Measurements from ENCODE around the gene TRABD2A.
"Not testable (repeated sequence)": the region's sequence is repeated elsewhere in the genome, so short reads cannot be mapped to it uniquely, and the experiment has no call there.

The TRABD2A gene

DNA sequence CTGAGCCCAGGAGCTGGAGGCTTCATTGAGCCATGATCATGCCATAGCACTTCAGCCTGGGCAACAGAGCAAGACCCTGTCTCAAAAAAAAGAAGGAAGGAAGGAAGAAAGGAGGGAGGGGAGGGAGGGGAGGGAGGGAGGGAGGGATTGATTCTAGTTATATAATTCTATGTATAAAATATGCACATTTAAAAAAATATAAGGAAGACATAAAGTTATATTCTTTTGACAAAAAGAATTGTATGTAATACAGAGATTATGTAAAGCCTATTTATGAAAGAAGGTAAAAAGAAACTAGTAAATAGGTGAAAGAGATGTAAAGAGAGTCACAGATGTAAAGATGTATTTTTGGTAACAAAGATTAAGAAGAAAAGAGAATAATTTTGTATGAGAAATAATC is 42.1 kb upstream of the TRABD2A start:
- TF ChIP-seq, protein P1, sequence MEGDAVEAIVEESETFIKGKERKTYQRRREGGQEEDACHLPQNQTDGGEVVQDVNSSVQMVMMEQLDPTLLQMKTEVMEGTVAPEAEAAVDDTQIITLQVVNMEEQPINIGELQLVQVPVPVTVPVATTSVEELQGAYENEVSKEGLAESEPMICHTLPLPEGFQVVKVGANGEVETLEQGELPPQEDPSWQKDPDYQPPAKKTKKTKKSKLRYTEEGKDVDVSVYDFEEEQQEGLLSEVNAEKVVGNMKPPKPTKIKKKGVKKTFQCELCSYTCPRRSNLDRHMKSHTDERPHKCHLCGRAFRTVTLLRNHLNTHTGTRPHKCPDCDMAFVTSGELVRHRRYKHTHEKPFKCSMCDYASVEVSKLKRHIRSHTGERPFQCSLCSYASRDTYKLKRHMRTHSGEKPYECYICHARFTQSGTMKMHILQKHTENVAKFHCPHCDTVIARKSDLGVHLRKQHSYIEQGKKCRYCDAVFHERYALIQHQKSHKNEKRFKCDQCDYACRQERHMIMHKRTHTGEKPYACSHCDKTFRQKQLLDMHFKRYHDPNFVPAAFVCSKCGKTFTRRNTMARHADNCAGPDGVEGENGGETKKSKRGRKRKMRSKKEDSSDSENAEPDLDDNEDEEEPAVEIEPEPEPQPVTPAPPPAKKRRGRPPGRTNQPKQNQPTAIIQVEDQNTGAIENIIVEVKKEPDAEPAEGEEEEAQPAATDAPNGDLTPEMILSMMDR (IDR thresholded peaks at IDR 0.05; ENCODE audit: low read depth, low read length) = no peak
- no peak overlapping the region for H3K27ac ChIP-seq
- H3K27me3 ChIP-seq (ENCODE audit: insufficient read depth, low read depth, severe bottlenecking) = no peaks in the 10 kb centered on the region
- no peak overlapping the region for H3K4me3 ChIP-seq (ENCODE audit: low read depth, low read length)
- no peaks in the 10 kb centered on the region for H3K36me3 ChIP-seq
- no peak for DNase-seq
- no peaks in the 10 kb centered on the region for H3K9me3 ChIP-seq (ENCODE audit: severe bottlenecking)

DNA sequence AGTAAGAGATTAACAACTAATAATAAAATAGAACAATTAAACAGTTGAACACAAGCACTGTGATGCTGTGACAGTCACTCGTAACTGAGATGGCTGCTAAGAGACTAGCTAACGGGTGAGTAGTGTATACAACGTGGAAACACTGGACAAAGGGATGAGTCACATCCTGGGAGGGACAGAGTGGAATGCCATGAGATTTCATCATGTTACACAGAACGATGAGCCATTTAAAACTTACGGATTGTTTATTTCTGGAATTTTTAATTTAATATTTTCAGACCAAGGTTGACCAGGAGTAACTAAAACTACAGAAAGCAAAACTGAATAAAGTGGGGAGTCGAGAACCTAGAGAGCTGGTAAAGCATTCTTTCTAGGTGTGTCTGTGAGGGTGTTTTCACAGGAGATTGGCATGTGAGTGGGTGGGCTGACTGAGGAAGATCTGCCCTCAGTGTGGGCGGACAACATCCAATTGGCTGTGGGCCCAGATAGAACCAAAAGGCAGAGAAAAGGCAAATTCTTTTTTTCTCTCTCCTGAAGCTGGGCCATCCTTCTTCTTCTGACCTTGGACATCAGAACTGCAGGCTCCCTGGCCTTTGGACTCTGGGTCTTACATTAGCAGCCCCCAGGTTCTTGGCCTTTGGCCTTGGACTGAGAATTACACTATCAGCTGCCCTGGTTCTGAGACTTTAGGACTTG is 39.1 kb upstream of the TRABD2A start:
- no peak for DNase-seq
- no peaks in the 10 kb centered on the region for H3K9me3 ChIP-seq (ENCODE audit: severe bottlenecking)
- no peak overlapping the region for H3K27ac ChIP-seq
- H3K27me3 ChIP-seq (ENCODE audit: insufficient read depth, low read depth, severe bottlenecking) = no peaks in the 10 kb centered on the region
- TF ChIP-seq, protein P1 (IDR thresholded peaks at IDR 0.05; ENCODE audit: low read depth, low read length) = no peak
- H3K36me3 ChIP-seq = no peaks in the 10 kb centered on the region
- H3K4me3 ChIP-seq (ENCODE audit: low read depth, low read length) = no peak overlapping the region

DNA sequence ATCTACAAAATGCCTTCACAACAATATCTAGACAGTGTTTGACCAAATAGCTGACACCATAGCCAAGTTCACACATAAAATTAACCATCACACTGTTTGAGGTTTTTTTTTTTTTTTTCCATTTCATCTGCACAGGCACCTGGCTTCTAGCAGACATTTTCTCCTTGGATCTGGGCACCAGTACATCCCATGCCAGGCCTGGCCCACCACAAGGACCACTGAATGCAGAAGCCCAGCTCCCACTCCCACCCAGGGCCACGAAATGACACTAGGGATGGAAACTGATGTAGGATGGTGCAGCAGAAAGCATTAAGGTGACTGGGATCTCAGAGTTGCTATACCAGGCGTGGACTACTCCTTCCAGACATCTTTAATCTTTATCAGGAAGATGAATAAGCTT is 37.5 kb upstream of the TRABD2A start:
- Histone ChIP-seq H3K36me3 (no peaks in the 10 kb centered on the region), H3K27me3 (ENCODE audit: insufficient read depth, low read depth, severe bottlenecking) (no peaks in the 10 kb centered on the region), H3K27ac (no peak overlapping the region), H3K4me3 (ENCODE audit: low read depth, low read length) (no peak overlapping the region), H3K9me3 (ENCODE audit: severe bottlenecking) (no peaks in the 10 kb centered on the region)
- TF ChIP-seq, protein P1 (IDR thresholded peaks at IDR 0.05; ENCODE audit: low read depth, low read length) = no peak
- DNase-seq = no peak

DNA sequence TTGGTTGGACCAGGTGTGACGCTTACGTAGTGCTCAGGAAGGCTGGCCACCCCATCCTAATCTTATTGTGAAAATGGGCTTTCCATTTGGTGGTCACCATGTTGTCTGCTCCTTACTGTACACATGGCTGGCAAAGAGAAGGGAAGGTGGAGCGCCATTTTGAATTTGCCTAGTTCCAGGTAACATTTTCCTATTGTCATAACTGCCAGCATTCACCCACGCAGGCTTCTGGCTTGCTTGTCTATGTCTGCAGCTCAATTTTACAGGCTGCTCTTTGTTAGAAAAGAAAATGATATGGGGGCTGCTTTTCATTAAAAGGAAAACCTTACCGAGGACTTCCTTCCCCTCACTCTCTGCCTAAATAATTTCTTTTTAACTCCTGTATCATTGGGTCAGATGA is 36.9 kb upstream of the TRABD2A start:
- H3K27me3 ChIP-seq (ENCODE audit: insufficient read depth, low read depth, severe bottlenecking); H3K27ac ChIP-seq; DNase-seq: not testable (repeated sequence)

DNA sequence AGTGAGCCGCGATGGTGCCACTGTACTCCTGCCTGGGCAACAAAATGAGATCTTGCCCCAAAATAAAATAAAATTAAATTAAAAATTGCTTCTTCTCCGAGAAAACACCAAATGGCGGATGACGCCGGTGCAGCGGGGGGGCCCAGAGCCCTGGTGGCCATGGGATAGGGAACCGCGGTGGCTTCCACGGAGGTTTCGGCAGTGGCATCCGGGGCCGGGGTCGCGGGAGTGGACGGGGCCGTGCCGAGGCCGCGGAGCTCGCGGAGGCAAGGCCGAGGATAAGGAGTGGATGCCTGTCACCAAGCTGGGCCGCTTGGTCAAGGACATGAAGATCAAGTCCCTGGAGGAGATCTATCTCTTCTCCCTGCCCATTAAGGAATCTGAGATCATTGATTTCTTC is 34.8 kb upstream of the TRABD2A start:
- H3K4me3 ChIP-seq (ENCODE audit: low read depth, low read length); DNase-seq; H3K36me3 ChIP-seq; H3K9me3 ChIP-seq (ENCODE audit: severe bottlenecking); H3K27ac ChIP-seq; H3K27me3 ChIP-seq (ENCODE audit: insufficient read depth, low read depth, severe bottlenecking): not testable (repeated sequence)

More for the DNA sequence above, 36.9 kb upstream of the TRABD2A start:
- not testable (repeated sequence) for H3K4me3 ChIP-seq (ENCODE audit: low read depth, low read length); H3K36me3 ChIP-seq; H3K9me3 ChIP-seq (ENCODE audit: severe bottlenecking)

DNA sequence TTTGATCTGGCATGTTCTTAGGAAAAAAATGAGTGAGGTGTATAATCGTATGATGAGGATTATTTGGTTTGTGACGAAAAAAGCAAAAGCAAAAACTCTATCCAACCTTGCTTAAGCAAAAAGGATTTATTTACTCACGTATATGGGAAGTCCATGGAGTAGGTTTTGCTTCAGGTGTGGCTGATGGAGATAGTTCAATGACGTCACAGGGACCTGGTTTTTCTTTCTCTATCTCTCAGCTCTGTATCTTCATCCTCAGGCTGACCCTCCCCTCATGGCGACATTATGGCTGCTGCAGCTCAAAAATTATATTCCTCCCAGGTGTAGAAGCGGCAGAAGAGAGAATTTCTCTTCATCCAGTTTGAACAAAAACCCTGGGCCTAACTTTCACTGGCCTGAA is 33.5 kb upstream of the TRABD2A start:
- Histone ChIP-seq H3K36me3 (no peaks in the 10 kb centered on the region), H3K27ac (no peak overlapping the region), H3K27me3 (ENCODE audit: insufficient read depth, low read depth, severe bottlenecking) (no peaks in the 10 kb centered on the region), H3K4me3 (ENCODE audit: low read depth, low read length) (no peak overlapping the region), H3K9me3 (ENCODE audit: severe bottlenecking) (no peaks in the 10 kb centered on the region)
- TF ChIP-seq, protein P1 (IDR thresholded peaks at IDR 0.05; ENCODE audit: low read depth, low read length) = no peak
- no peak for DNase-seq

DNA sequence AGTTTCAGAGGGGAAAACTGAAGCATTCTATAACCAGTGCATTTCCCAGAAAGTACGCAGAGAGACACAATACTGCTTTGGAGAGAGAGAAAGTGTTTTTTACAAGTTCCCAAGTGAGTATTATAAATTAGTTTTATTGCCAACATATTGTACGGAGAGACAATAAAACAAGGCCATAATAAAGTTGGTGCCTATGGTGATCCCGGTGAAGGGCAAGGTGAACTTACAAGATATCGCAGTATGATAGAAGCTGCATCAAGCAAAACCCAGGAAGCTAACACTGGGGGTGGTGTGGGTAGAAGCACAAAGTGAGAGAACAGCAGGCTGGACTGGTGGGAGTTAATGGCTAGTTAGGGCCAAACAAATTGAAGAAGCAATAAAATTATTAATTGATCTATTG is 32.1 kb upstream of the TRABD2A start:
- H3K9me3 ChIP-seq (ENCODE audit: severe bottlenecking) = no peaks in the 10 kb centered on the region
- DNase-seq = no peak
- no peak overlapping the region for H3K27ac ChIP-seq

More for the DNA sequence above, 32.1 kb upstream of the TRABD2A start:
- no peaks in the 10 kb centered on the region for H3K36me3 ChIP-seq
- TF ChIP-seq, protein P1 (IDR thresholded peaks at IDR 0.05; ENCODE audit: low read depth, low read length) = no peak
- H3K4me3 ChIP-seq (ENCODE audit: low read depth, low read length) = no peak overlapping the region
- no peaks in the 10 kb centered on the region for H3K27me3 ChIP-seq (ENCODE audit: insufficient read depth, low read depth, severe bottlenecking)

Data from WERI-Rb-1 (cell line).